Tongue (tissue), 2 donors: Measurements from ENCODE around the gene UHMK1. TPM values are rescaled to one million over a fixed set of nuclear protein-coding genes. Genes with fewer than 3 reads are reported as not detected.

Experiments used
- DNase-seq: peaks from one replicate; pipeline ENCODE4 v3.0.0-alpha.2; 2015
- total RNA-seq: library from RNA; depleted of rRNA; stranded (reverse); fragments of >200 nt; gene quantifications from one replicate; pipeline ENCODE4 v1.2.3, GENCODE V29; 2014

UHMK1 gene
- total RNA-seq, 1 donor from 2014 or later: 51.7 TPM

DNA sequence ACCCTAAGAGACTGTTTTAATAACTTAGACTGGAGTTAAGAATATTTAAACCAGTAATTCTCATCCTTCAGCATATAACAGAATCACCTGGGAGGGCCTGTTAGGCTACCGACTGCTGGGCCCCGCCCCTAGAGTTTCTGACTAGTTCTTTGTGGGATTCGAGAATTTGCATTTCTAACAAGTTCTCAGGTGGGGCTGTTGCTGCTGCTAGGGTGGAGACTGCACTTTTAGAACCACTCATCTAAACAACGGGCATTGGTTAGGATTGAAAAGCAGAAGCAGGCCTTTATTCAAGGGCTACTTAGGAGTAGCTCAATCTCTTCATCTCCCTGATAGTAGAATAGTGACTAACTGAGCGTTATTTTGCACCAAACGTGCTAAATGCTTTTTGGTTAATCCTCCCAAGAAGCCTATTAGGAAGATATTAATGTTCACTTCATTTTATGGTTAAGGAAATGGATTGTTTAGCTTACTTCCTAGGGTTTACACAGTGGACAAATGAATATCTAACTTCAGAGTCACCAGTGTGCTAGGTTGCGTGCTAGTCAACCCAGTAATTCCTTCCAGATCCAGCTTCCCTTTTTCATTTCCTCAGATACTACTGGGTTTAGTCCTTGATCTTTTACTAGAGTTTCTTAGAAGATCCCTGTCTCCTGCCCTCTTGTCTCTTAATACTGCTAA, 32.8 kb downstream of the UHMK1 start:
- DNase-seq: no peak

DNA sequence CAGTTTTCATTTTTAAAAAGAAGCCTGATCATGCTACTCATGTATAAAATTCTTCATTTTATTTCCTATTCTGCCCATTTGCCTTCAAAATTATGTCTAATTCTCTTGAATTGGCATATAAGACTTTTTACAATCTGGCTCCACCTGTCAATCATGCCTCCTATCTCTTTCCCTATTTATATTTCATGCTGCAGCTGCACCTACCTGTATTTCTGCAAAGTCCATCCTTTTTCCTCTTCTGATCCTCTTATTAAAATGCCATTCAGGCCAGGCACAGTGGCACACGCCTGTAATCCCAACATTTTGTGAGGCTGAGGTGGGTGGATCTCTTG, 33.3 kb downstream of the UHMK1 start:
- no peak for DNase-seq

DNA sequence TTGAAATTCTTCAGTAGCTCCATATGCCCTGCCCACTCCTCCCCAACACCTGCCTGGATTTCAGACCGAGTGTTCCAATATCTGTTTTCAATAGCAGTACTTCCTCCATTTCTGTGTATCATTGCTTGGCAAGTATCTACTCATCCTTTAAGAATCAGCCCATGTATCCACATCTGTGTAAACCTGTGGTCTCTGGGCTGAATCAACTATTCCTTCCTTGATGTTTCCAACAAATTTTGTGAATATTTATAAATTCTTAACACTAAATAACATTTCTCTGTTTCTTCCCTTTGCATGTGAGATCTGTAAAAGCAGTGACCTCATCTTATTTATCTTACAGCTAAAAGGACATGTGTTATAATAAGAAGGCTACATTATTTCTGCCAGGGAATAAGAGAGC, 37.9 kb downstream of the UHMK1 start:
- DNase-seq: no peak

DNA sequence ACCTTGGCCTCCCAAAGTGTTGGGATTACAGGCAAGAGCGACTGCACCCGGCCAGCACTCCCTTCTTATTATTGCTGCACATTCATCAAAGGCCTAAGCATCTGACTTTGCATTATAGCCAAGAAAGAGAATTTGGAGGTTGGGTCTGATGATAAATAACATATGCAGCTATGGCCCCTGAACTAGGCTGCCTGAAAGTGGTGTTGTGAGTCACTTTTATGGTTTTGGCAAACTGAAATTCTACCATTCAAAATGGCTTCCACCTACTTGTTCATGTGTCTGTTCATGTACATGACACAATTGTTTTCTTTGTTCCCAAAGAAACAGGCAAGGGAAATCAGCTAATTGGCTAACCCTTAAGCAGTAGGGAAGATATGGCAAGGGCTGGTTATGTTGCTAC, 38.9 kb downstream of the UHMK1 start:
- no peak for DNase-seq

DNA sequence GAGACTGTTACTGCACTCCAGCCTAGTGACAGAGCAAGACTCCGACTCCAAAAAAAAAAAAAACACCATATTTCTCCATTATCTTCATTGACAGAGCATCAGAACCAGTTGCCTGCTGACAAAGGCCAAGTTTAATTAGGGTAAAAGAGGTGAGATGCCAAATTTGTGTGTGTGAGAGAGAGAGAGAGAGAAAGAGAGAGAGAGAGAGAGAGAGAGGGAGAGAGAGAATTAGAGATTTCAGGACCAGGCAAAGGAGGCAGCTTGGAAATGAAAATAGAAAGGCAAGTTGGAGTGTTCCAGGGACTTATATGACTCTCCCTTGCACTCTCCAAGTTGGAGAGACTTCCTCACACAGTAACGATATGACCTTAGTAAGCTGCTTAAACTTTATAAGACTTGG, 39.6 kb downstream of the UHMK1 start:
- DNase-seq: no peak

DNA sequence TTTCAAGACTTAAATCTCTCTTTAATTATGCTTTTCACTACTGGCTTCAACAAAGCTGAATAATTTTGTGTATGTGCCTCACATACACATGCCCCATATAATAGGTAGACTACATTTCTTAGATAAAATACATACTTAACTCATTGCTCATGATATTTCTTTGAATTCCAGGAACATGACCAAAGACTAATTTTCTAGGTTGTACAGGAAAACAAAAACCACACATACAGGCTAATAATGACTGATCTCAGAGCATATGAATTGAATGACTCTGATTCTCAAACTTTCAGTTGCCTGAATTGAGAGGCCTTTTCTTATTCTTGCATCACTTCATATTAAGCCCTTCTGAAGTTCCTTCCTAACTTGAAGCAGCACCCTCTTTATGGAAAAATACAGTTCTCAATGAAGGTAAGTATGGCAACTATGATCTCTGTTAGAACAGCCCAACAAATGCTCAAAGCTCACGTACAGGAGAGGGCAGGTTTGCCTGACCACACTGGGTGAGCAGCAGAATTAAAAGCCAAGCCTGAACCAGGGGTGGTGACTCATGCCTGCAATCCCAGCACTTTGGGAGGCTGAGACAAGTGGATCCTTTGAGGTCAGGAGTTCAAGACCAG, 41.3 kb downstream of the UHMK1 start:
- DNase-seq: no peak

DNA sequence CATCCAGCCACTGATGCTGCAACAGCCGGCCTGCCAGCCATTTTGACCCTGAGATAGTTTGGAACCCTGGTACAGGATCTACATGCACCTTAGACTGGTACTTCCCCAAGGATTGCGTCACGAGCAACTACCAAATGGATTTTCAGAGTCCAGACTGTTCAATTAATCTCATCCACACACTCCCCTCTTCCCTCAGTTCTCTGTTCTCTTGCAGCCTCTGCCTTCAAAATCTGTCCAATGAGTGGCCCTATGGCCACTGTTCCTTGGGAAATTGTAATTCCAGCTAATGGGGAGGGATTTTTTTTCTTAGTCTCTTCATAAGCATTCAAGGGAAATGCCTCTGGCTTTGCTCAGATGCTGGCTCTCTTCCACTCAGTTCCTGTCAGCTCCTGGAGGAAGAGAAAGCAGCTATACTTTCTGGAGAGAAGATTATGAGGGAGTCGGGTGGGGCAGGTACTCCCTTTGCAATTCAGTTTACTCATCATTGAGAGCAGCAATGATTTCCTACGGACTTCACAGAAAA, 44.1 kb downstream of the UHMK1 start:
- peak; percentile 83 for DNase-seq

DNA sequence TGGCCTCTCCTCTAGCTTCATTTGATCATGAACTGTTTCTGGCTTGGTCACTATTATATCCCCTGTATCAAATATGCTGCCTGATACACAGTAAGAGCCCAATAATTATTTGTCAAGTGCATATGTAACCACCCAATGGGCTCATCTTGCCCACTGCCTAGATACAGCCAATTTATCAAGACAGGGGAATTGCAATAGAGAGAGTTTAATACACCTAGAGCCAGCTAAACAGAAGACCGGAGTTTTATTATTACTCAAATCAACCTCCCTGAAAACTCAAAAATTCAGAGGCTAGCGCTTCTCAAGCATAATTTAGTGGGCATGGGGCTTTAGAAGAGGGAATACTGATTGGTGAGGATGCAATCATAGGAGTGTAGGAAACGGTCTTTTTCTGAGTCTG, 45.6 kb downstream of the UHMK1 start:
- no peak for DNase-seq

DNA sequence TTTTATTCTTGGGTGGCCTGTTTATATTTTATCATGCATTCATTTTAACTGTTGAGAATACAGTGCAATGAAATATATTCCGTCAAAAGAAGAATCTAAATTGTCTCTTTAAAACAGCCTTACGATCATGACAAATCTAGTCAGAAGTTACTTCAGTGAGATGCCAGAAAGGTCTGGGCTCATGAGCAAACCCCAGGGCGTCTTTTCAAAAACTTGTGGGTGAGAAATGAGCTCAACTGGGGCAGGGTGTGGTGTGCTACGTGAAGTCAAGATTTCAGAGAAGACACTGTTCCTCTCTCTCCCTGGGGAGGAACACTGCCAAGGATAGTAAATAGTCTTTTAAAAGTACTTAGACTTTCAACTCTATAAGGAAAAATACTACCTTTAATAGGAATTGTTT, 50.6 kb downstream of the UHMK1 start:
- no peak for DNase-seq

DNA sequence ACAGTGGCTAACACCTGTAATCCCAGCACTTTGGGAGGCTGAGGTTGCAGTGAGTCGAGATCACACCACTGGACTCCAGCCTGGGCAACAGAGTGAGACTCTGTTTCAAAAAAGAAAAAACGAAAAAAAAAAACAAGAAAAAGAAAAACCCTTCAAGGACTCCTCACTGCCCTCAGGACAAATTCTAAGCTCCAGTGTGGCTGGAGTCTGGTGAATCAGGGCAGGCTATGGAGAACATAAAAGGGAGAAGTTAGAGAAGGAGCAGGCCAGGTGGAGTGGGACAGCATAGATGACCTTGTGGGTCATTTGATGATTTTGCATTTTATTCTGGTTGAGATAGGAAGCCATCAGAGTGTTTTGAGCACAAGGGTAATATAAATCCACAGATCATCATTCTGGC, 51.4 kb downstream of the UHMK1 start:
- no peak for DNase-seq

DNA sequence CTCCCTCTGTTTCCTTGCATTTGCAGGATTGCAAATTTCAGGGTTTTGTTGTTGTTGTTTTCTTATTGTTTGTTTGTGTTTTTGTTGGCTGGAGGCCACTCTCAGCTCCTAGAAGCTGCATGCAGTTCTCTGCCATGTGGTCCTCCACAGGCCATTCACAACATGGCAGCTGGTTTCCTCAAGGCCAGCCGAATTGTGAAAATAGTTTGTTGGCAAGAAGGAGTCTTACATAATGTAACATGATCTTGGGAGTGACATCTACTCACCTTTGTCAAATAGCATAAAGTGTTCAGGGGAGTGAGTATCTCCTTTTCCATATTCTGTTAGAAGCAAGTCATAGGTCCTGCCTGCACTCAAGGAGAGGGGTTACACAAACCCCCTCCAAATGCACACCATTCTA, 53.3 kb downstream of the UHMK1 start:
- DNase-seq: no peak

DNA sequence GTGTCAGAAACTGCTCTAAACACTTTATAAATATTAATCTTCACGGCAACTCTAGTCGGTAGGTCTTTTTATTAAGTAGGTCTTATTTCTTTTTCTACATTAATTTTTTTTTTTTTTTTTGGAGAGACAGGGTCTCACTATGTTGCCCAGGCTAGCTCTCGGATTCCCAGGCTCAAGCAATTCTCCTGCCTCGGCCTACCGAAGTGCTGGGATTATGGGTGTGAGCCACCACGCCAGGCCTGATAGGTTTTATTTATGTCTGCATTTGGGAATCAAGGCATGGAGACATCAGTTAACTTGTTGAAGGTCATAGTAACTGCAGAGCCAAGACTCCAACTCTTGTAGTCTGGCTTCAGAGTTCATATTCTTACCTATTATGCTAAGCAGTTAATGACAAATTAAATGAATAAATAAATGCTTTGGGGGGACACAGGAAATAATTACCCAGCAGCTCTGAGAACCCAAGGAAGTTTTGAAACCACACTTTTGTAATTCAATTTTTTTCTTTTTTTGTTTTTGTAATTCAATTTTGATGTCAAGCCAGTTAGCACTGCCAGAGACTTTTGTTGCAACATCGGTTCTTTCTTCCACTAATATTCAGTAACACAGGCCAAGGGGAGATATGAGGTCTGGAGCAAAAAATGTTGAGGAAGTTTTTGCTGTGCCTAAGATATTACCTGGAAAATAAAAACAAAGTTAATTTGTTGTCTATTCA, 54.5 kb downstream of the UHMK1 start:
- no peak for DNase-seq

DNA sequence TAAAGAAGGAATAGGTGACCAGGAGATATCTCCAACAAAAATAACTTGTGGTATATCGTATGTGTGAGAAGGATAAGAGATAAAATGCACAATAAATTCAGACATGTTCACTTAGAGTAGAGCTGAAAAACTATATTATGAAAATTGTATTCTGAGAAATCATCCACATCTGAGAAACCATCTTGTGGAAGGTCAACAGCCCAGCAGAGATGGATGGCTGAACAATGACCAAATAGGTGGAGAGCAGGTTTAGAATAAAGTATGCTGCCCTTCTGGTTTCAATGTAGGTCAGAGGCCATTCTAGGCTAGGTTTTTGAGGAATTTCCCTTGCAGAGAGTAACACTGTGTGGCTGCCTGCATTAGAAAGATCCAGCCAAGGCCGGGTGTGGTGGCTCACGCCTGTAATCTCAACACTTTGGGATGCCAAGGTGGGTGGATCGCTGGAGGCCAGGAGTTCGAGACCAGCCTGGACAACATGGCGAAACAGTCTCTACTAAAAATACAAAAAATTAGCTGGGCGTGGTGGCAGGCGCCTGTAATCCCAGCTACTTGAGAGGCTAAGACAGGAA, 55.1 kb downstream of the UHMK1 start:
- no peak for DNase-seq

DNA sequence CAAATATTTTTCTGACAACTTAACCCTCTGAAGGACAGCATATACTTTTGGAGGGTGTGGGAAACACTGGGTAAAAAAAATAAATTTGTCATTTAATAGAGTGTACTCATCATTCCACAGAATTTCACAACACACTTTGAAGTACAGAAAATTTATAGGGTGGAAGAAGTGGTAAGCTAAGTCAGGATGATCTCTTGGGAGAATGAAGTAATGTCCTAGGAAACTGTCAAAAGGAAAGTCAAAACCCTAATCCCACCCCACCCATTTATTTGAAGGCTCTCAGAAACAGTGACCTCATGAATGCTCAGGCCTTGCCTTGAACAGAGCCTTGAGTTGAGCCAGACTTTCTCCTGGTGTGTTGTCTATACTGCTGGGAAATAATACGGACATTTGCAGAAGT, 56.6 kb downstream of the UHMK1 start:
- no peak for DNase-seq

DNA sequence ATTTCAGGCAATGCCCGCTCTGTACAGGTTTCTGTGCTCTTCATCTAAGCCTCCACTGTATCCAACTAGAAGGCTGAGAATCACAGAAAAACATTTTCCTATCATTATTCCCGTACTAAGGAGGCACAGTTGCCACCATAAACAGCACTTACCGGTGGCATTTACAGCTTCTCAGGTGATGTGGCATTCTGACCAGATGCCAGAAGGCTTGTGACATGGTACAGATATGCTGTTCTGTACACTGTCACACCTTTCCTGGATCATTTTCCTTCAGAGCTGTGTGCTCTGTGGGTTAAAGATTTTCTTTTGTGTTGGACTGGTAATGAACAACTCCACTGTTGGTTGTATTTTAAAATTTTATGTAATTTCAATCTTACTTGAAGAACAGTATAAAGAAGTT, 59.9 kb downstream of the UHMK1 start:
- DNase-seq: no peak

DNA sequence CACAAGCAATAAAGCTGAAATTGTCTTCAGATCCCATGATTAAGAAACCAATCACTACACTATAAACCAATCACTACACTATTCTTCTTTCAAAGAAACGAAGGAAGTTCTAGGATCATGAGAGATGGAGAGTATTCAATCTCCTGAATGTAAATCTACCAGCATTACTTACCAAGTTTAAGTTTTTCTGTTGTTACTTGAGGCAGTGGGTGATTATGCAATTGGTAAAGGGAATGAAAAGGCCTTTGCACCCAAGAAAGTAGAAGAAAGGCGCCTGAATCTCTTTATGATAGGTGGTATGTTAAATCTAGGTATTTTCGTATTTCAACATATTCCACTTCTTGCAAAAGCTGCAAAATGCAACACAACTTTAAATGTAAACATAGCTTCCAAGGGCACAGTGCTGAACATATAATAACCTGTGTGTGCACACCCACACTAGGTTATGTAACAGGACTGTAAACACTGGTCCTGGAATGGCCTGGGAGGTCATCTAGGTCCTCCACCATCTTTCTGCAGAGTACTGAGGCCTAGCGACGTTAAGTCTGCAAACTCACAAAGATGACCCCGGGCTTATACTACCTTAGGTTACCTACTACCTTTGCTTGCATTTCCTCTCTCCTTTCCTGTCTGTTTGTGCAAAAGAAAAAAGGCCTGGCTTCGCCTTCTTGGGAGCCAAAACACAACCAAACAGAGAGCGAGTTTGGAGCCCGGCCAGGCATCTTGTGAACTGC, 62.9 kb downstream of the UHMK1 start:
- DNase-seq: no peak

DNA sequence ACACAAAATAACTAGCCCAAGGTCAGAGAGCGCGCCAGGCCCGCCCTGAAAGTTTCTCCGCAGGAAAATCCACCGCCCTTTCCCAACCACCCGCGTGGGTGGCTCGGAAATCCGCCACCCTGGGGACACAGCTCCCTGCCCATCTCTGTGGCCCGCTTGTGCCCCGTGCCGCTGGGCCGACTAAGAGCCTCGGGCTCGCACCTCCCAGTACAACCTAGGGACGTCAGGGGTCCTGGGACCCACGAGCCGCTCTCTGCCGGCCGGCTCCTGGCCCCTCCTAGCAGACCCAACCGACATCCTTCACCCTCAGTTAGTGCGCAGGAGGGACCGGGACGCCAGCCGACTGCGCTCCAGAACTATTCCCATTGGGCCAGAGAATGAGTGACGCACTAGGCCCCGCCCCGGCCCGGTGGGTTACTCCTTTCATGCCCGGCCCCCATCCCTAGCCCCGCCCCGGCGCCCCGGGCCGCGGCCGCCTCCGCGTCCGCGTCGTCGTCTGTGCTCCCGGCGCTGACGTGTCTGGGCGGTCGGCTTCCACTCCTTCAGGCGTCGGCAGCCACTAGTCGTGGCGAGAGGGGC, 63.5 kb downstream of the UHMK1 start:
- peak; percentile 99 for DNase-seq

DNA sequence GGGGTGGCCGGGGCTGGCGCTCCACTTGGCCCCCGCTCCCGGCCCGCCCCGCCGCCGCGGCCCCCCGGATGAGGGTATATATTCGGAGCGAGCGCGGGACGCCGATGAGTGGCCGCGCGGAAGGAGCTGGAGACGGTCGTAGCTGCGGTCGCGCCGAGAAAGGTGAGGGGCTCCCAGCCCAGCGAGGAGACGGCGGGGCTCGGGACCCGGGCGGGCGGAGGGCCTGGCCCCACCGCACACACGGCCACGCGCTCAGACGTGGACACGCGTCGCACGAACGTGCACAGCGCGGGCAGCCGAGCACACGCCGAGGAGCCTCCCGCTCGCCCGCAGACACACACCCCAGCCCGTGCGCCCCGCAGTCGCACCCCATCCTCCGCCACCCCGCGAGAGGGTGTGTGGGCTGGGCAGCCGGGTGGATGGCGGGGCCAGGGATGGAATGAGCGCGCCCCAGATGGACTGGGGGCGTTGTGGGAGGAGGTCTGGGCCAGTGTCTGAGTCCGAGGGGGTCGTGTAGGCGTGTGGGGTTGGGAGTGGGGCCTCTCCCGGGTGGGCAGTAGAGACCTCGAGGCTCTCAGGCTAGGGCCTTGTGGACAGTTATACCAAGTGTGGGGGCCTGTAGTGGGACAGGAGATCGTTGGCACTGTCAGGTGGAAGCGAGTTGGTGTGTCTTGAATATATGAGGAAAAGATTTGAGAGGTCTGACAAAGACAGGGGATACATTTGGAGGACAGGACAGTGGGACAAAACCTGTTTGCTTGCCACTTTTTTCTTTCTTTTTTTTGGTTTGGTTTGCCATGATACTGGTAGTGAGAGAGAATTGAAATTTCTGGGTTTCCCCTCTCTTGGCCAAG, 64.2 kb downstream of the UHMK1 start, which contains the start of gene UAP1:
UAP1 (plus strand) TSS at position 107 of the 854 bp plus-strand sequence. CDS start 4,347 bp downstream, outside the sequence.
- DNase-seq: no peak

DNA sequence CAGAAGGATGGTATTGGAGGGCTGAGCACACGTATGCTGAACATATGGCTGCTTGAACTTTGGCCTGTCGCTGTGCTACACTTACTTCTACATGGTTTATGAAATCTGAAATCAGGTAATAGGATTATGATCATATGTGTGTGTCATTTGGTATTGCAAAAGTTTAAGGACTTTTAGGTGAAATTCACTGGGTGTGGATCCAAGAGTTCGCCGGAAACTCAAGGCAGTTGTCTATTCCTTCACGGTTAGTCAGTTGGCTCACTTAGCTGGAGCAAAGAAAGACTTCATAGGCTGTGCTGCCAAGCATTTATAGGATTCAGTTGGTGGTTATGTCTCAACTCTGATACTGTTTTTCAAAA, 64.8 kb downstream of the UHMK1 start:
- DNase-seq: peak; percentile 63

DNA sequence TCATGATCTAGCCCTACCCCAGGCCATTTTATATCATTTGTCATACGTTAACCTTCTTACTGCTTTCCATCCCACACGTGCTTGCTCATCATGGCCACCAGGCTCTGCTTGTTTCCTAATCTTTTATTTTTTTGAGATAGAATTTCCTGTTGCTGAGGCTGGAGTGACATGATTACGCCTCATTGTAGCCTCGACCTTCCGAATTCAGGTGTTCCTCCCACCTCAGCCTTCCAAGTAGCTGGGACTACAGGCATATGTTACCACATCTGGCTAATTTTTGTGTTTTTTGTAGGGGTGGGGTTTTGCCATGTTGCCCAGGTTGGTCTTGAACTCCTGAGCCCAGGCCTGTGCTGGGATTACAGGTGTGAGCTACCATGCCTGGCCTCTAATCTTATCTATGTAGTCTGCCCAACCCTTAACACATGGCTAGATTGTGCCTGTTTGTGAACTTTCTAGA, 67.2 kb downstream of the UHMK1 start:
- no peak for DNase-seq

DNA sequence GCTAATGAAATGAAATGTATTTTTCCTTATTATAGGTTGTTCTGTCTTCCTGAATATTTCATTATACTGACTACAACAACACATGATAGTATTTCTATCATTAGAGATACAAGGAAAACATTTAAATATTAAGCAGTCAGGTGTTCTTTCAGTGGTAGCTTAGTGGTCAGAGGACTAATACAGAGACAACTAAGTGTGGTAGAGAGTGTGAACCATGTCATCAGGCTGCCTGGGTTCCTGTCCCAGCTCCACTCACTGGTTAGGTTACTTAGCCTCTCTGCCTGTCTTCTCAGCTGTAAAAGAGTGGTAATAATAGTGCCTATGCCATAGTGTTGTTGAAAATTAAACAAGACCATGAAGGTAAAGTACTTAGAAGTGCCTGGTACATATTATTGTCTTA, 67.8 kb downstream of the UHMK1 start:
- DNase-seq: no peak
